Measurements from ENCODE around the gene CCBE1.

- TF ChIP-seq POLR2AphosphoS5 (IDR thresholded peaks at IDR 0.05), result no peak
- no peak for TF ChIP-seq TAF1 (IDR thresholded peaks at IDR 0.05; ENCODE audit: low read depth)
- no peak for TF ChIP-seq EZH2 (IDR thresholded peaks at IDR 0.05; ENCODE audit: borderline replicate concordance, insufficient read depth, low read length, poor library complexity, severe bottlenecking)
- TF ChIP-seq EP300 (conservative IDR thresholded peaks at IDR 0.05; ENCODE audit: poor library complexity, severe bottlenecking), result no peak
- TF ChIP-seq SMC3 (conservative IDR thresholded peaks at IDR 0.05; ENCODE audit: poor library complexity), result no peak
- no peak for TF ChIP-seq RAD21 (conservative IDR thresholded peaks at IDR 0.05)
- TF ChIP-seq, protein P1, sequence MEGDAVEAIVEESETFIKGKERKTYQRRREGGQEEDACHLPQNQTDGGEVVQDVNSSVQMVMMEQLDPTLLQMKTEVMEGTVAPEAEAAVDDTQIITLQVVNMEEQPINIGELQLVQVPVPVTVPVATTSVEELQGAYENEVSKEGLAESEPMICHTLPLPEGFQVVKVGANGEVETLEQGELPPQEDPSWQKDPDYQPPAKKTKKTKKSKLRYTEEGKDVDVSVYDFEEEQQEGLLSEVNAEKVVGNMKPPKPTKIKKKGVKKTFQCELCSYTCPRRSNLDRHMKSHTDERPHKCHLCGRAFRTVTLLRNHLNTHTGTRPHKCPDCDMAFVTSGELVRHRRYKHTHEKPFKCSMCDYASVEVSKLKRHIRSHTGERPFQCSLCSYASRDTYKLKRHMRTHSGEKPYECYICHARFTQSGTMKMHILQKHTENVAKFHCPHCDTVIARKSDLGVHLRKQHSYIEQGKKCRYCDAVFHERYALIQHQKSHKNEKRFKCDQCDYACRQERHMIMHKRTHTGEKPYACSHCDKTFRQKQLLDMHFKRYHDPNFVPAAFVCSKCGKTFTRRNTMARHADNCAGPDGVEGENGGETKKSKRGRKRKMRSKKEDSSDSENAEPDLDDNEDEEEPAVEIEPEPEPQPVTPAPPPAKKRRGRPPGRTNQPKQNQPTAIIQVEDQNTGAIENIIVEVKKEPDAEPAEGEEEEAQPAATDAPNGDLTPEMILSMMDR (IDR thresholded peaks at IDR 0.05; ENCODE audit: poor library complexity, severe bottlenecking), result no peak
- no peak for TF ChIP-seq MXI1 (conservative IDR thresholded peaks at IDR 0.05; ENCODE audit: poor library complexity, severe bottlenecking)
Measured at GRCh38 chr18:59551902-59552635, 145.2 kb downstream of the CCBE1 start.
